Head of caudate nucleus (tissue), 42 donors: ENCODE measurements around the gene CTSW.

Source experiments
- DNase-seq, 42 donors: peaks; one replicate each; pipeline versions ENCODE4 v3.0.0 to v3.0.0-alpha.2; 2020 to 2021; ENCODE audit warnings: mixed read lengths in 7 of 42
- intact Hi-C: fragments of 100-400 bp; cut with DNase I; formaldehyde crosslinking; loops from one replicate; pipeline ENCODE4 v1.15.0; 2022

The CTSW gene

DNA sequence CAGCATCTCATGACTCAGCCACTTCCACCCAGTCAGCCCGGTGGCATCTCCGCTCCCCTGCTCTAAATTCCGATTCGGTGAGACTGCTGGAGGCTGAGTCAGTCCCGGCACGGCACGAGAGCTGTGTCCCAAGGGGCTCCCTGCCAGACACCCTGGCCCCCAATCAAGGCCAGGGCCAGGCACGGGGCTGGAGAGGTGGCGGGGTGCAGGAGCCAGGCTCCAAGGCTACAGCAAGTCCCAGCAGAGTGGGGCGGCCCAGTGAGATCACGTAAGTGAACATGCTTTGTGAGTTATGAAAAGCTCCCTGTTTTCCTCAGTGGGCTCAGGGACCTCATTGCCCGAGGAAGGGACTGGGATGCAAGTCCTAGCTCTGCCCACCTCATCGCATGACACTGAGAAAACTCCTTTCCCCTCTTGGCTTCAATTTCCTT is 36.2 kb downstream of the CTSW start:
- peak in 41 of 42 donors; percentile 33 to 92 (median 63) for DNase-seq

DNA sequence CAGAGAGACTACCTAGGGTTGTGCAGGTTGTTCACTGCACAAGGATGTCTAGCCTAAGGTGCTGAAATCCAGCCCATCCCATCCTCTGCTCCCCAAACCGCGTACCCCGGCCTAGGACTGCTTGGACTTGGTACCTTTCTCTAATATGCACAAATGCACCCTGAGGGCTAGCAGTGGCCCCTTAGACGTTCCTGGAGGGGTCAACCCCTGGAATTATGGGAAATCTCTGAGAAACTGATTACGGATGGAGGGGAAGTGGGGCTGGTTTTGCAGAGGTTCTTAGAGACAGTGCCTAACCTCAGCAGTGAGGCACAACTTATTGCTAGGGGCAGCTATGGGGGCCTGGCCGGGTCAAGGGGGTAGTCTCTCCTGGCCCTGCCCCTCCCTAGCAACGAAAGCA is 36.8 kb downstream of the CTSW start:
- no peak for DNase-seq
- intact Hi-C loops = loop anchor here (5.0 kb wide), 2 partner anchors 34 to 46 kb away; partner anchors contain the start of gene SART1

More for the DNA sequence above, 36.2 kb downstream of the CTSW start:
- intact Hi-C loops = loop anchor here (5.0 kb wide), 2 partner anchors 34 to 46 kb away; partner anchors contain the start of gene SART1

DNA sequence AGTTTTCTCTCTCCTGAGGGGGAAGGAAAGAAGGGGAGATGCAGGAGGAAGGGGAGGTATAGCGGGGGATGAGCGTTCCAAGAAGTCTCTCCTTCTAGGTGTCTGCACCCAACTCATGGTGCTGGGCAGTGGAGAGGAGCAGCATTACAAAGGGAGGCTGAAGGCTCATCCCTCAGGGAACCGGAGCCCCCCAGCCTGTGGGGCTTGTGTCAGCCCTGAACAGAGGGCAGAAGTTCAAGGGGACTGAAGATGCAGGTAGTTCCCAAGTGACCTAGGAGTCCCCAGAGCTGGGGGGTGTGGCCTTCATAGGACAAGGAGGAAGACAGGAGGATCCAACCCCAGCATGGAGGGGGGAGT is 37.4 kb downstream of the CTSW start:
- intact Hi-C loops = loop anchor here (5.0 kb wide), 2 partner anchors 35 to 45 kb away; partner anchors contain the start of gene SART1
- no peak for DNase-seq

DNA sequence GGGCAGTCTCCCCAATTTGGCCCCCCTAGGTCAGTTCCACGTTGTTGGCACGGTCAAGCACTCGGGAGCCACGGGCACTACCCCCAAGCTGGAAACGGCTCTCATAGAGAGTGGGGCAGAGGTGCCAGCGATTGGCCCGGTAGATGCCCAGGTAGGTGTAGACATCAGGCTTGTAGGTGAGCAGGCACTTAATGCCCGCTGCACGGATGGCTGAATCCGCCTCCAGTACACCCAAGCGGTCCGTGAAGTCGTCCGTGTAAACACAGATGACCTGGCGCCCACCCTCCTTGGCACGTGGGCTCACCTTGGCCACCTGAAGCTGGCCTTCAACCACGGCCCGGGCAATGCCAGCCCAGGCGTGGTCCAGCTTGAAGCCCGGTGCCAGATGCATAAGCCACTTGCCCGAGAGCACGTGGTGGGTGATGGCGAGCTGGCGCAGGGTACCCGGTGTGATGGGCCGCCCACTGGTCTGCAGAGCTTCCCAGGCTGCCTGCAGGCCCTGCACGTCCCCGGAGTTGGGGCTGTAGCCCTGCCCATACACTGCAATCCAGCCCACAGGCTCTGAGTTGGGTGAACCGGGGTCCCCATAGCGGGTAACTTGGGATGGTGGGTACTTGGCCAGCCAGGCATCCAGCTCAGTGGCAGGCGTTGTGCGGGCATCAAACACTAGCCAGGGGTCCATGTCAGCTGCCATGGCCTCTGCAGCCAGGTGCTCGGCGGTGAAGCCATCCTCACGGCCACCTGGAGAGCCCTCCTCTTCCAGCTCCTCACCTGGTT is 38.0 kb downstream of the CTSW start:
- DNase-seq = no peak

DNA sequence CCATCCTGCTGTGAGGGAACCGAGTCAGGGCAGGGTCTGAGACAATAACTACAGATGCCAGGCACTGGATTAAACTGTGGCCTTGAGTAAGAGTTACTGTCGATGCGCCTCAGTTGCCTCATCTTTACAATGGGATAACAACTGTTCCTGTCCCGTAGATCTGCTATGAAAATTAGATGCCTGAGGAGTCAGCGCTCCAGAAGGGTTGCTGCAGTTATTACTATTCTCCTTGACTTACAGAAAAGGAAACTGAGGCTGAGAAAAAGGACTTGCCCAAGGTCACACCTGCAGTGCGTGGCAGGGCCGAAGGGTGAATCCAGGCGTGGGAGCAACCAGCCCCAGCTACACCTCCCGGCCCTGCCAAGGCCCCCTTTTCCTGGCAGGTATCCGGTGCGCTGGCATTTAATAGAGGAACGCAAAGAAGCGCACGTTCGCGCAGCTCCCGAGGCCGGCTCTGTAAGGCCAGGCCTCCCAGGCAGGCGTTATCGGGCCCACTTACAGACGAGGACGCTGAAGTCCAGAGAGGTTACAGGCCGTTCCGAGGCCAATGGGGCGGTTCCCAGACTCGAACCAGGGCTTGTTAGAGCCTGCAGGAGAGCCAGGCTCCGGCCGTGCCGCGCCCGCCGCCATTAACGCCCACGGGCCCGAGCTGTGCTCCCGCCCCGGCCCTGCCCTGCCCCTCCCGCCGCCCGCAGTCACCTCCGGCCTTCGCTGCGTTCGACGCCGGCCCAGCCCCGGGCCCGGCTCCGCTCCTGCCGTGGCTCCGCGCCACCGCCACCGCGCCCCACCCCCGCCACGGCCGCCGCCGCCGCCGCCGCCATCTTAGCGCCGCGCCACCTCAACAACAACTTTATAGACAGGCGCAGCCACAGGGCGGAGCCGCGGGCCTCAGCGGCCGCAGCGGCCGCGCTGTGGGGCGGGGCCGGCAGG is 38.8 kb downstream of the CTSW start, which contains the start of gene C11orf68:
Gene C11orf68, minus strand, starts transcription at position 852 of the 930 bp plus-strand sequence. Its CDS starts 31 bp downstream, at position 821.
- DNase-seq = peak in 5 of 42 donors; percentile 9 to 41 (median 24)
- intact Hi-C loops = loop anchor here (5.0 kb wide), 2 partner anchors 36 to 44 kb away; partner anchors contain the start of gene SART1

More for the DNA sequence above, 38.0 kb downstream of the CTSW start:
- intact Hi-C loops = loop anchor here (5.0 kb wide), 2 partner anchors 35 to 45 kb away; partner anchors contain the start of gene SART1

DNA sequence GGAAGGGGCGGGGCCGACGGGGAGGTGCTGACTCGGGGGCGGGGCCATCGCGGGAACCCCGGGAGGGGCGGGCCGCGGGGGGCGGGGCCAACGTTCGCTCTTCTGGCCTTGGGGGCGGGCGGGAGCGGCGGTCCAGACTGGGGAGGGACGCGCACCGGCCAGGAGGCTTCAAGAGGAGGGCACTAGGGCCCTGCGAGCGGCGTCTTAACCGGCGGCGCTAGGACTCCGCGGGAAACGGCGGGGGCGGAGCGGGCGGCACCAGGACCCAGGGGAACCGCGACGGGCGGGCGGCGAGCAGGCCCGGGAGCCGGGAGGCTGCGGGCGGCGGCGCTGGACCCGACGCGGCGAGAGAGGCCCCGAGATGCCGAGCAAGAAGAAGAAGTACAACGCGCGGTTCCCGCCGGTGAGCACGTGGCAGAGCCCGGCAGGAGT is 39.5 kb downstream of the CTSW start, which contains the start of gene DRAP1:
Gene DRAP1, plus strand, starts transcription at position 286 of the 432 bp plus-strand sequence. Its CDS starts 76 bp downstream, at position 362.
- DNase-seq = peak; percentile 96 to 100 (median 99)
- intact Hi-C loops = loop anchor here (5.0 kb wide), 2 partner anchors 37 to 43 kb away; partner anchors contain the start of gene SART1

GRCh38 chr11:65919573-65920371 is 40.1 kb downstream of the CTSW start:
- intact Hi-C loops = loop anchor here (5.0 kb wide), 2 partner anchors 37 to 43 kb away; partner anchors contain the start of gene SART1
- peak in 19 of 42 donors; percentile 14 to 58 (median 33) for DNase-seq

DNA sequence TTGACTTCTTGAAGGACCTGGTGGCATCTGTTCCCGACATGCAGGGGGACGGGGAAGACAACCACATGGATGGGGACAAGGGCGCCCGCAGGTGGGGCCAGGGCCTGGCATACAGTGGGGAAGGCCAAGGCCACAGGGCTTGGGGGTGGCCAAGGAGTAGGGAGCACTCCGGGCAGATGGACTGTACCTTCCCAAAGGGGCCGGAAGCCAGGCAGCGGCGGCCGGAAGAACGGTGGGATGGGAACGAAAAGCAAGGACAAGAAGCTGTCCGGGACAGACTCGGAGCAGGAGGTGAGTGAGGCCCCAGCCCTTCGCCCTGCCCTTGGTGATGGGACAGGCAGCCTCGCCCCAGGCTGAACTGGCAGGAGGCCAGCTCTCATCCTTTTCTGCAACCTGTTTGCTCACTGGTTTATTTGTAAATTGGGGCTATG is 40.8 kb downstream of the CTSW start:
- no peak for DNase-seq
- intact Hi-C loops = no loop called here

GRCh38 chr11:65921033-65921555 is 41.5 kb downstream of the CTSW start:
- intact Hi-C loops = no loop called here
- no peak for DNase-seq

- DNase-seq = no peak
- intact Hi-C loops = no loop called here
These were observed 42.2 kb downstream of the CTSW start for GRCh38 chr11:65921876-65922275.

GRCh38 chr11:65922565-65922964 is 42.9 kb downstream of the CTSW start:
- intact Hi-C loops = no loop called here
- DNase-seq = no peak

DNA sequence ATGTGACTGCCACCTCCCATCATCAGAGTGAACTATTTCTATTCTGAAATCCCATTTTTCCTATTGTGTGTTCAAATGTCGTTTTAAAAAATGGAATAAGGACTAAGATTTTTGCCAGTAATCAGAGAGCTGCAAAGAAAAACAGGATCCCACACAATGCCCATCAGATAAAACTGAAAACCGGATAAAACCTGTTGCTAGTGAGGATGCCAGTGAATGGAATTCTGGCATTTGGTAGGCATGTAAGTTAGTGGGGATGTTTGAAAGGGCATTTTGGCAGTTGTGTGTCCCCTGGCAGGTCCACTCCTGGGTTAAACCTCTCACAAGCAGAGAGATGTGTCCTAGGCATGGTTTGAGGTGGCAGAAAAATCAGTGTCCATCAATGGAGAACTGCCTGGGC is 45.8 kb downstream of the CTSW start:
- intact Hi-C loops = no loop called here
- DNase-seq = no peak

DNA sequence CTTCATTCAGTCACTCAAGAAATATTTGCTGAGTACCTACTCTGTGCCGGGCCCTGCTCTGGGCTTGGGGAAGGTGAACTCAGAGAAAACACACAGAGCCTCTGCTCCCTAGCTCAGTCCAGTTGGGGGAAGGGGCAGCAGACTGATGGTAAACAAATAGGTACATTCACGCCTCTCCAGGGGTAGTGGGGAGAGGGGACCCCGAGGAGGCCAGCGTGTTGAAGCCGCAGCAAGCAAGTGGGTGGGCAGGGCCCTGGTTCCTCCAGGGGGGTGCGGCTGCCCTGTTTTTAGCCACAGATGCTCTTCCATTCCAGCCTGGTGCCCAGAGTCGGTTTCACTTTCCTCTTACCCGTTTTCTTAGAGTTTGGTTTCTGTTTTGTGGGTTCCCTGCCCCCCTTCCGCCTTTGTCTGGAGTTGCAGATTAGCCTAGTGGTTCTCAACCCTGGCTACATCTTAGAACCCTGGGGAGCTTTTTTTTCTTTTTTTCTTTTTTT is 48.3 kb downstream of the CTSW start:
- intact Hi-C loops = no loop called here
- DNase-seq = peak in 12 of 42 donors; percentile 9 to 54 (median 24)

DNA sequence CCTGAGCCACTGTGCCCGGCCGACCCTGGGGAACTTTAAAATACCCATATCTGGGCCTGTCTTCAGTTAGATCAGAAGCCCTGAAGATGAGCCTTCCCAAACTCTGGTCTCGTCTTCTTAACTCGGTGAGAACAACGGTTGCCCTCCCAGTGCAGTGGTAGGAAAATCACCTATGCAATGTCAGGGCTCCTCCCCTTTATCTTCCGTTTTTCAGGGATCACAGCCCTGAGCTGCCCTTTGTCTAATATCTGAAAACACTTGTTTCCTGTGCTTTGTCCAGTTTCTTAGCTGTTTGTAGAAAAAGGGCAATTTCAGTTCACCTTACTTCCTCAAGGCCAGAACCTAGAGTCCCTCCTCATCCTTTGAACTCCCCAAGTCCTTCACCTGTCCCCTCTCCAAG is 49.0 kb downstream of the CTSW start:
- intact Hi-C loops = no loop called here
- DNase-seq = no peak

DNA sequence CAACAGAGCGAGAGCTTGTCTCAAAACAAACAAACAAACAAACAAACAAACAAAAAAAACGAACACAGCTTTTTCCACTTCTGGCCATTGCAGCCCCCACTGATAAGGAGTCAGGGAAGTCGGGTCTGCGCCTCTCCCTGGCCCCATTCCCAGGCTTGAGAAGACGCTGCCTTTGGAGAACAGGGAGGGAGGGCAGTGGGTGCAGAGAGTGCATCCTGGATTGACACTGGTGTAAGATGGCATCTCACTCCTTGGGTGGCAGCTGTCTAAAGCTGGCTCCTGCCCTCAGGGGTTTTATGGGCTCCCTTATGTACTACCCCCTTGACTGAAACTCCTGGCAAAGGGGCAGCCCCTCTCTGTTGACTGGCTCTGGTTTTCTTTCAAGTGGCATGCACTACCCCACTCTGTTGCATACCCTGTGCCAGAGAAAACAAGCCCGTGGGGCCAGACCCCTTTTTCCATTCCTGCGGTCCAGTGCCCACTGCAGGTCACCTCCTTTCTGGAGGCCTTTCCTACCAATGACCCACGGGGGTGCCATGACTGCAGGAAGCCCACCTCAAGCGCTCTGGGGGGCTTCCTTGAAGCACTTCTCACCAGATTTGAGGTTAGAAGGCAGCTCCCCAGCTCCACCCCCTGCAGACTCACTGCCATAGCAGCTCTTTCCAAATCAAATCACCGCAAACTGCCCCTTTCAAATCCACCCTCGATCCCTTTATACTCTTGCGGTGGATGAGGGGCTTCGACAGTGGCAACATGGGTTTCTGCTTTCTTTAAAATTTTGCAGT is 52.3 kb downstream of the CTSW start:
- no peak for DNase-seq

GRCh38 chr11:65932558-65932919 is 52.9 kb downstream of the CTSW start:
- peak in 3 of 42 donors; percentile 15 to 24 (median 15) for DNase-seq
- intact Hi-C loops = no loop called here

More for the DNA sequence above, 52.3 kb downstream of the CTSW start:
- intact Hi-C loops = no loop called here
